Spleen (tissue), 7 donors: ENCODE data around the gene CLBA1.

Experiments used
- POLR2A ChIP-seq, 3 donors: fragments of 450-650 bp; IDR thresholded peaks; one replicate each; pipeline ENCODE4 v1.5.1; 2017; ENCODE audit warnings: antibody characterized with exemption in 3 of 3, mild to moderate bottlenecking in 1 of 3
- POLR2AphosphoS5 ChIP-seq, 3 donors: sonication (generic); formaldehyde crosslinking; IDR thresholded peaks; one replicate each; pipeline ENCODE4 v1.5.1; 2017; ENCODE audit warnings: antibody characterized with exemption in 3 of 3
- TF ChIP-seq, protein P1 (sequence below), 11 experiments: fragments of 200-600 bp in 7 of 11; fragments of 450-650 bp in 4 of 11; sonication (generic) in 4 of 11; IDR thresholded peaks in 8 of 11; conservative IDR thresholded peaks in 3 of 11; 1 replicate in 7 of 11; 2 replicates in 4 of 11; pipeline versions ENCODE4 v1.4.0 to v1.8.0; 2016 to 2021; ENCODE audit warnings: antibody characterized with exemption in 11 of 11, inconsistent platforms in 4 of 11, mild to moderate bottlenecking in 1 of 11
- donor health status: DM: no; HTN: no; CAD: no; lungs with moderate emphysema.
- donor health status: DM: no; HTN: no; CAD: no.
- donor health status: DM: no; HTN: no; CAD: no.

DNA sequence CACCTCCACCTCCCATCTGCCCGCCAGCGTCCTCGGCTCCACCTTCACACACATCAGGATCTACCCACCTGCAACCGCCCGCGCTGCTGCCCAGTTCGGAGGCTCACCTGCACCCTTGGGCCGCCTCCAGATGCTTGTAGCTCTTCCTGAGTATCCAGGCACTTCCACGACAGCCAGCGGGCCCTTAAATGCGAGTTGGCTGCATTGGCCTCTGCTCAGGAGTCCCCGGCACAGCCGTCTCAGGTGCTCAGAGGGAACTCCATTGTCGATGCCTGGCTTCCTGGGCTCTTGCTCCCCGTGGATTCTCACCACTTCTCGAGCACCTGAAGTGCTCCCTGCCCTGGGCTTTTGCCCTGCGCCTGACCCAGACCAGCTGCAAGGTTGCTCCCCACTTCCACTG lies 57.2 kb downstream of the CLBA1 start:
- no peak for TF ChIP-seq POLR2A (IDR thresholded peaks at IDR 0.05)
- peak in 1 of 3 donors; percentile 21 for TF ChIP-seq POLR2AphosphoS5 (IDR thresholded peaks at IDR 0.05)
- TF ChIP-seq, protein P1, sequence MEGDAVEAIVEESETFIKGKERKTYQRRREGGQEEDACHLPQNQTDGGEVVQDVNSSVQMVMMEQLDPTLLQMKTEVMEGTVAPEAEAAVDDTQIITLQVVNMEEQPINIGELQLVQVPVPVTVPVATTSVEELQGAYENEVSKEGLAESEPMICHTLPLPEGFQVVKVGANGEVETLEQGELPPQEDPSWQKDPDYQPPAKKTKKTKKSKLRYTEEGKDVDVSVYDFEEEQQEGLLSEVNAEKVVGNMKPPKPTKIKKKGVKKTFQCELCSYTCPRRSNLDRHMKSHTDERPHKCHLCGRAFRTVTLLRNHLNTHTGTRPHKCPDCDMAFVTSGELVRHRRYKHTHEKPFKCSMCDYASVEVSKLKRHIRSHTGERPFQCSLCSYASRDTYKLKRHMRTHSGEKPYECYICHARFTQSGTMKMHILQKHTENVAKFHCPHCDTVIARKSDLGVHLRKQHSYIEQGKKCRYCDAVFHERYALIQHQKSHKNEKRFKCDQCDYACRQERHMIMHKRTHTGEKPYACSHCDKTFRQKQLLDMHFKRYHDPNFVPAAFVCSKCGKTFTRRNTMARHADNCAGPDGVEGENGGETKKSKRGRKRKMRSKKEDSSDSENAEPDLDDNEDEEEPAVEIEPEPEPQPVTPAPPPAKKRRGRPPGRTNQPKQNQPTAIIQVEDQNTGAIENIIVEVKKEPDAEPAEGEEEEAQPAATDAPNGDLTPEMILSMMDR (IDR thresholded peaks at IDR 0.05 in 8 of 11, conservative IDR thresholded peaks at IDR 0.05 in 3 of 11) = no peak
